HEK293 (cell line): Measurements from ENCODE around the gene RALGAPA2.

Experiments used
- CTCF ChIA-PET: fragments of 350-600 bp; formaldehyde crosslinking; extraction: SDS; loops from one replicate; lab custom pipeline; 2021; ENCODE audit warnings: antibody characterized with exemption; lab: Yijun Ruan, JAX
- POLR2A ChIA-PET: fragments of 300-600 bp; formaldehyde crosslinking; extraction: SDS; loops from one replicate; lab custom pipeline; 2020; ENCODE audit warnings: antibody characterized with exemption, inconsistent platforms; lab: Yijun Ruan, JAX
- H3K27ac ChIP-seq: fragments of 200-500 bp; sonication (Bioruptor generic); 2 replicates; pipeline ENCODE4 v1.5.1; 2014; ENCODE audit warnings: low read depth, low read length, control low read depth, inconsistent platforms; ENCODE audit errors: extremely low read depth
- H3K36me3 ChIP-seq, 2 experiments: fragments of 200-500 bp in 1 of 2; sonication (Bioruptor generic) in 1 of 2; 1 replicate in 1 of 2; 2 replicates in 1 of 2; pipeline ENCODE4 v1.5.1; 2014 to 2017; ENCODE audit warnings: inconsistent platforms in 2 of 2, low read length in 2 of 2; ENCODE audit not compliant: control insufficient read depth in 2 of 2, insufficient read depth in 1 of 2
- H3K4me1 ChIP-seq: fragments of 200-500 bp; sonication (Bioruptor generic); 2 replicates; pipeline ENCODE4 v1.5.1; 2014; ENCODE audit warnings: mild to moderate bottlenecking, low read length, inconsistent platforms; ENCODE audit not compliant: control insufficient read depth, insufficient read depth
- H3K4me3 ChIP-seq: 2 replicates; pipeline ENCODE4 v1.5.1; 2011; ENCODE audit warnings: low read depth, mild to moderate bottlenecking, control low read depth, low read length, moderate library complexity
- H3K9me3 ChIP-seq: fragments of 200-500 bp; sonication (Bioruptor generic); 2 replicates; pipeline ENCODE4 v1.5.1; 2014; ENCODE audit warnings: low read depth, low read length, inconsistent platforms; ENCODE audit not compliant: control insufficient read depth, insufficient read depth
- KLF8 ChIP-seq: fragments of 450-650 bp; formaldehyde crosslinking; IDR thresholded peaks from 2 replicates; pipeline ENCODE4 v1.5.1; 2016; ENCODE audit warnings: missing biosample characterization, missing genetic modification characterization
- MZF1 ChIP-seq: fragments of 450-650 bp; formaldehyde crosslinking; IDR thresholded peaks from 2 replicates; pipeline ENCODE4 v1.5.1; 2017; ENCODE audit warnings: missing biosample characterization, missing genetic modification characterization, borderline replicate concordance
- PRDM1 ChIP-seq: fragments of 450-650 bp; formaldehyde crosslinking; IDR thresholded peaks from 2 replicates; pipeline ENCODE4; 2016; ENCODE audit warnings: missing biosample characterization, missing genetic modification characterization
- PRDM10 ChIP-seq: fragments of 450-650 bp; formaldehyde crosslinking; IDR thresholded peaks from 2 replicates; pipeline ENCODE4 v1.5.1; 2016; ENCODE audit warnings: missing biosample characterization, missing genetic modification characterization
- SCRT2 ChIP-seq: fragments of 450-650 bp; formaldehyde crosslinking; IDR thresholded peaks from 2 replicates; pipeline ENCODE4 v1.5.1; 2016; ENCODE audit warnings: missing biosample characterization, missing genetic modification characterization
- SP3 ChIP-seq: fragments of 450-650 bp; formaldehyde crosslinking; IDR thresholded peaks from 2 replicates; pipeline ENCODE4 v1.5.1; 2016; ENCODE audit warnings: missing biosample characterization, missing genetic modification characterization
- TCF7L2 ChIP-seq: IDR thresholded peaks from 2 replicates; pipeline ENCODE4 v1.6.1; 2011; ENCODE audit warnings: low read depth, mild to moderate bottlenecking, inconsistent platforms, low read length, moderate library complexity, borderline replicate concordance
- ZBTB26 ChIP-seq: fragments of 450-650 bp; formaldehyde crosslinking; optimal IDR thresholded peaks from 2 replicates; pipeline ENCODE3; 2016; ENCODE audit warnings: missing biosample characterization, mild to moderate bottlenecking, missing genetic modification characterization
- ZNF155 ChIP-seq: fragments of 450-650 bp; formaldehyde crosslinking; IDR thresholded peaks from 2 replicates; pipeline ENCODE4 v1.5.1; 2016; ENCODE audit warnings: missing biosample characterization, missing genetic modification characterization
- ZNF16 ChIP-seq: fragments of 450-650 bp; formaldehyde crosslinking; IDR thresholded peaks from 2 replicates; pipeline ENCODE4 v1.5.1; 2016; ENCODE audit warnings: low read depth, missing biosample characterization, missing genetic modification characterization
- ZNF274 ChIP-seq, 2 experiments: fragments of 200-500 bp in 1 of 2; fragments of 450-650 bp in 1 of 2; sonication (Bioruptor generic) in 1 of 2; formaldehyde crosslinking in 1 of 2; IDR thresholded peaks; 2 replicates each; pipeline versions ENCODE4 v1.5.1 to v1.6.1; 2014 to 2016; ENCODE audit warnings: borderline replicate concordance in 1 of 2, inconsistent platforms in 1 of 2, low read length in 1 of 2, missing biosample characterization in 1 of 2, missing genetic modification characterization in 1 of 2
- ZNF558 ChIP-seq: fragments of 450-650 bp; formaldehyde crosslinking; IDR thresholded peaks from 2 replicates; pipeline ENCODE4 v1.5.1; 2016; ENCODE audit warnings: missing biosample characterization, missing genetic modification characterization
- ZNF629 ChIP-seq: fragments of 450-650 bp; formaldehyde crosslinking; IDR thresholded peaks from 2 replicates; pipeline ENCODE4 v1.5.1; 2017; ENCODE audit warnings: missing biosample characterization, missing genetic modification characterization
- ZNF660 ChIP-seq: fragments of 450-650 bp; IDR thresholded peaks from 2 replicates; pipeline ENCODE4 v1.5.1; 2018; ENCODE audit warnings: missing biosample characterization, mild to moderate bottlenecking, missing genetic modification characterization
- ZNF664 ChIP-seq: fragments of 450-650 bp; formaldehyde crosslinking; IDR thresholded peaks from 2 replicates; pipeline ENCODE4 v1.5.1; 2016; ENCODE audit warnings: missing biosample characterization, missing genetic modification characterization
- ZNF791 ChIP-seq: fragments of 450-650 bp; formaldehyde crosslinking; IDR thresholded peaks from 2 replicates; pipeline ENCODE4 v1.5.1; 2016; ENCODE audit warnings: missing biosample characterization, missing genetic modification characterization

RALGAPA2 gene

GRCh38 chr20:20687319-20687718, 25.1 kb downstream of the RALGAPA2 start:
- Histone ChIP-seq H3K9me3 (no peaks in the 10 kb centered on the region), H3K36me3 (no peaks in the 10 kb centered on the region), H3K4me1 (peaks cover 4% of the 10 kb centered on the region; the same call in 1 of the 2 replicates), H3K4me3 (no peak overlapping the region), H3K27ac (no peak overlapping the region)
- TF ChIP-seq SCRT2 (tag by site-specific recombination) (0 out of 2 replicates have a peak, but pooled peaks have one; percentile 45), ZNF791 (no peak)
- CTCF ChIA-PET = no interaction called here
- POLR2A ChIA-PET = no interaction called here

GRCh38 chr20:20685635-20686034, 26.8 kb downstream of the RALGAPA2 start:
- H3K4me3 ChIP-seq = no peak overlapping the region
- H3K4me1 ChIP-seq = peaks cover 4% of the 10 kb centered on the region; the same call in 1 of the 2 replicates
- POLR2A ChIA-PET = no interaction called here
- H3K27ac ChIP-seq = no peak overlapping the region
- no peak for TF ChIP-seq TCF7L2
- CTCF ChIA-PET = interaction anchor here (0.7 kb wide), 1 partner anchor 602 kb away, joined by 3 read pairs; no protein-coding TSS in a partner anchor
- H3K36me3 ChIP-seq = no peaks in the 10 kb centered on the region
- no peaks in the 10 kb centered on the region for H3K9me3 ChIP-seq

DNA sequence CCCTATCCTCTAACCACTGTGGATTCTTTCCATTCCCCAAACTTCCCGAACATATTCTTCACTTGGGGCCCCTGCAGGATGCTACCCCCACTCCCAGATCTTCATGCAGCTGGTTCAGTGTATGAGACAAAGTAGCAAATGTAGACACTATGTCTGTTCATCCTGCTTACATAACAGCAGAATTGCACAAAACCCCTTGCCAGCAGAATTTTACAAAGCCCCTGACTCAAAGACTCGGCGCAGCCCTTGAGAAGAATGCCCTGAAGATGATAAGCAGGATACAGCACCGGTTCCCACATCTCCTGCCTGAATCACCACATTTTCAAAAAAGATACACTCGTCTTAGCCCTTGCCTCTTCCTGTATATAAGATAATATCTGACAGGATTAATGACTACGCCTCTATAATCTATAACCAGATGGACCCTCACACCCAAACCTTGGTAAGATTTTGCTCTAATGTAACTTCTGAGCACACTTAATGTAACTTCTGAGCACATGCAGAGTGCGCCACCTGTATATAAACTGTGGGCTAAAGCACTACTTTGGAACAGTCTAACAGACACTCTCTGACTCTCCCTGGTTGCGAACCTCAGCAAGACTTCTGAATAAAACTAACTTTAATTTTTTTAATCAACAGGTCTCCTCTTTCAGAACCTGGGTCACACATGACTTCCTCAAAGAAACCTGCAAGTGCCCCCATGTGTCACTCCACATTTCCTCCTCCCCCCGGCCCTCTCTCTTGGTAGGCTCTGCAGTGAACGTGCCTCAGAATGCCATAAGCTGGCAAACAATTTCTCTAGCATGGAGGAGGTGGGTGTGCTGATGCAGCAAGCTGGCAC, 28.7 kb downstream of the RALGAPA2 start:
- CTCF ChIA-PET = interaction anchor here (0.6 kb wide), 1 partner anchor 517 kb away, joined by 3 read pairs; no protein-coding TSS in a partner anchor
- TF ChIP-seq ZNF274 (IDR thresholded peaks at IDR 0.05; ENCODE audit: low read length) (no peak), ZNF274 (tag by site-specific recombination; IDR thresholded peaks at IDR 0.05; ENCODE audit: borderline replicate concordance) (no peak), PRDM1 (no peak), ZNF629 (tag by site-specific recombination) (no peak), PRDM10 (tag by site-specific recombination) (peak; percentile 85), ZNF664 (tag by site-specific recombination) (no peak), ZNF16 (tag by site-specific recombination) (no peak), KLF8 (no peak), SP3 (tag by site-specific recombination) (no peak)
- no peaks in the 10 kb centered on the region for H3K36me3 ChIP-seq
- POLR2A ChIA-PET = no interaction called here
- no peak overlapping the region for H3K27ac ChIP-seq
- no peaks in the 10 kb centered on the region for H3K4me1 ChIP-seq
- H3K4me3 ChIP-seq = no peak overlapping the region
- H3K9me3 ChIP-seq = no peaks in the 10 kb centered on the region

GRCh38 chr20:20683020-20683419, 29.4 kb downstream of the RALGAPA2 start:
- POLR2A ChIA-PET = no interaction called here
- TF ChIP-seq ZNF558 (tag by site-specific recombination) = no peak
- no peak for TF ChIP-seq MZF1 (tag by site-specific recombination)
- no peak for TF ChIP-seq ZNF660 (tag by site-specific recombination)
- no peak for TF ChIP-seq ZBTB26 (tag by site-specific recombination)
- no peak for TF ChIP-seq ZNF155 (tag by site-specific recombination)
- CTCF ChIA-PET = no interaction called here

More at GRCh38 chr20:20683020-20683419, 29.4 kb downstream of the RALGAPA2 start:
- no peak overlapping the region for H3K27ac ChIP-seq
- H3K36me3 ChIP-seq = no peaks in the 10 kb centered on the region
- no peak overlapping the region for H3K4me3 ChIP-seq
- H3K4me1 ChIP-seq = no peaks in the 10 kb centered on the region
- no peaks in the 10 kb centered on the region for H3K9me3 ChIP-seq
